Activated gamma-delta T cell treated with Interleukin-2 at 50 U/mL for 16 hours (primary cell): ENCODE data around the gene HCN3.
A peak's percentile ranks its signal among the peaks of the same experiment; 100 is the strongest.
"Not testable (repeated sequence)": the region's sequence is repeated elsewhere in the genome, so short reads cannot be mapped to it uniquely, and the experiment has no call there.

Source experiments
- DNase-seq: peaks from one replicate; pipeline ENCODE4 v3.0.0-alpha.2; 2020

HCN3 gene

GRCh38 chr1:155285631-155286044 is 8.4 kb downstream of the HCN3 start:
- no peak for DNase-seq

- DNase-seq, result no peak
Observed at GRCh38 chr1:155286544-155286943, 9.3 kb downstream of the HCN3 start.

- no peak for DNase-seq
Observed at GRCh38 chr1:155287987-155288543, 10.8 kb downstream of the HCN3 start.

- not testable (repeated sequence) for DNase-seq
Observed at GRCh38 chr1:155291006-155291405, 13.7 kb downstream of the HCN3 start.

- no peak for DNase-seq
Observed at GRCh38 chr1:155293086-155293749, 16.0 kb downstream of the HCN3 start.

GRCh38 chr1:155294520-155295182 is 17.4 kb downstream of the HCN3 start:
- no peak for DNase-seq

GRCh38 chr1:155295183-155295941 is 18.1 kb downstream of the HCN3 start:
- DNase-seq, result no peak

- no peak for DNase-seq
Observed at GRCh38 chr1:155295942-155296267, 18.6 kb downstream of the HCN3 start.

GRCh38 chr1:155296661-155297060 is 19.4 kb downstream of the HCN3 start:
- no peak for DNase-seq

- no peak for DNase-seq
Observed at GRCh38 chr1:155297384-155297783, 20.1 kb downstream of the HCN3 start.

- no peak for DNase-seq
Observed at GRCh38 chr1:155300024-155300423, 22.8 kb downstream of the HCN3 start.

- DNase-seq, result no peak
Observed at GRCh38 chr1:155300553-155301329, 23.5 kb downstream of the HCN3 start.

- no peak for DNase-seq
Observed at GRCh38 chr1:155301342-155301841, 24.1 kb downstream of the HCN3 start, which contains the start of gene PKLR. TSS of gene PKLR (minus strand) at chr1:155301438. CDS start at chr1:155301395, 43 bp downstream.

- no peak for DNase-seq
Observed at GRCh38 chr1:155304558-155305063, 27.3 kb downstream of the HCN3 start.

GRCh38 chr1:155305881-155306391 is 28.7 kb downstream of the HCN3 start:
- no peak for DNase-seq

- no peak for DNase-seq
Observed at GRCh38 chr1:155307247-155307740, 30.0 kb downstream of the HCN3 start.

- DNase-seq, result peak; percentile 96
Observed at GRCh38 chr1:155308493-155309422, 31.5 kb downstream of the HCN3 start, which contains the start of gene FDPS. TSS of gene FDPS (plus strand) at chr1:155308866. CDS start at chr1:155309790, 924 bp downstream.

GRCh38 chr1:155309423-155310021 is 32.3 kb downstream of the HCN3 start:
- DNase-seq, result no peak

- DNase-seq, result no peak
Observed at GRCh38 chr1:155313261-155313660, 36.0 kb downstream of the HCN3 start.

- no peak for DNase-seq
Observed at GRCh38 chr1:155316922-155317321, 39.7 kb downstream of the HCN3 start.
